NCI-H774 (cell line): ENCODE data around the gene GMPR.
A peak's percentile ranks its signal among the peaks of the same experiment; 100 is the strongest.

Source experiments
- DNase-seq: peaks from one replicate; lab custom pipeline; 2025; lab: John Stamatoyannopoulos, UW

Gene GMPR

GRCh38 chr6:16302721-16303552 is 64.5 kb downstream of the GMPR start:
- DNase-seq, result peak; percentile 18

- DNase-seq, result no peak
These were observed 66.9 kb downstream of the GMPR start for GRCh38 chr6:16305246-16305725.

DNA sequence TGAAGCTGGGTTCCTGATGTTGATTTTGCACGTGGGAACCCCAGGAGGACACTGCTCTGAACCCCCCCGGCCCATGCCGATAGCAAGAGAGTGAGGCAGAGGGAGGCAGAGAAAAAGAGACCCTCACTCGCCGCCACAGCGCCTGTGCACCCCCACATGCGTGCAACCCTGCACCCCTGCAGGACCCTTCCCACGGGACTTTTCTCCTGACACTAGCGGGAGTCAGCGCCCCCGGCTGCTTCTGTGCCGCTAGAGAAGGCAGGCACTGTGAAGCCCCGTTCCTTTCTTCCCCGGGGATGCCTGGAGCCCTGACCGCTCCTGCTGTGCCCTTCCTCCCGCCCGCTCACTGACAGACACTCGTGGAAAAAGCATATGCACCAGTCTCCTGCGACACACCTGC is 67.4 kb downstream of the GMPR start:
- no peak for DNase-seq

DNA sequence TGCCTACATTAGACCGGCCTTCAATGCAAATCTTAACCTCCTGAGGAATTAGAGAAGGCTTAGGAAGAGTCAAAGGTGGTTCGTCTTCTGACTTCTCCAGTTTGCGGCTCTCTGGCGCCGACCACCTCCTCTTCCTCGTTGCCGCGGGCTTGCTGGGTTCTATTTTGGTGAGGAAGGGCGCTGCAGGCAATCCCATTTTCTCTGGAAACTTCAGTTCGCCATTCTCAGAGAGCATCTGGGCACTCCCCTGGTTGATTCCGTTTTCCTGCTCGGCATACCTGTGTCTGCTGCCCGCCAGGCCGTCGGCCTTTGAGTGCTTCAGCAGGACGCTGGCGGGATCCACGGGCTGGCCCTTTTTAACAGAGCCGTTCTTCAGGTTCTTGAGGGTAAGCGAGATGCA is 67.9 kb downstream of the GMPR start:
- DNase-seq, result no peak

DNA sequence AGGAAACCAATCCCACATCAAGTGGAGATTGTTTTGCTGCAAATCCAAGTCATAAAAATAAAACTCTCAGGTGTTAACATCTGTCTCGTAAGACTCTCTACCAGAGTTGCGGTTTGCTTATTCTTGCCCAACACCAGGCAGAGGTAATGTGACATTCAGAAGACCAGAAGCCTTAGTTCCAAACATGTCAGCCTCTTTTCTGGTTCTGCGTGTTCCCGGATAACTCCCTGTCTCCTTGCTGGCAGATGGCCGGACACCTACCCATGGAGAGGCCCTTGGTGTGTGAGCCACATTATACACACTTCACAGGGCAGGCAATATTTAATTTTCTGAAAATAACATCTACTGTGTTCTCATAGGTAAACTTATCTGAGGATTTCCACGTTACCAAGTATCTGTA is 73.4 kb downstream of the GMPR start:
- no peak for DNase-seq

- no peak for DNase-seq
These were observed 75.3 kb downstream of the GMPR start for GRCh38 chr6:16313732-16314131.

- no peak for DNase-seq
These were observed 75.9 kb downstream of the GMPR start for GRCh38 chr6:16314296-16314695.

DNA sequence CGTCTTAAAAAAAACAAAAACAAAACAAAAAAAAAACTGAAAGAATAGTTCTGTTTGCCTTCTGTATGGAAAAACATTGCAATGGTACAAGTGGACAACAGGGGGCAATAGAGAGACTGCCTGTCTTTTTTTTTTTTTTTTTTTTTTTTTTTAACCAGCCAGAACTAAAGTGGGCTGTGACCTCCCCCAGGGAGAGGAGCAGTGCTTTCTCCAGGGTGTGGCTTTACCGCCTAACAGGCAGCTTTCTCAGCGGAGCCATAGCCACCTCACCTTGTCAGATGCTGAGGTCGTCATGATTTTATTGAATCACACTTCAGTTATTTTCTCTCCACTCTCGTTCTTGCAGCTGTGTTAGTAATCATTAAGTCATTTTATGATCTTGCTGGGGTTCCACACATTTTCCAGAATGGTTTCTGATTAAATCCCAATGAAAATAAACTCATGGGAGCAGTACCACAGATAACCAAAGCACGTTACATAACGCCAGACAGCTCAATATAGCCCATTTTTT is 78.4 kb downstream of the GMPR start:
- peak; percentile 19 for DNase-seq

DNA sequence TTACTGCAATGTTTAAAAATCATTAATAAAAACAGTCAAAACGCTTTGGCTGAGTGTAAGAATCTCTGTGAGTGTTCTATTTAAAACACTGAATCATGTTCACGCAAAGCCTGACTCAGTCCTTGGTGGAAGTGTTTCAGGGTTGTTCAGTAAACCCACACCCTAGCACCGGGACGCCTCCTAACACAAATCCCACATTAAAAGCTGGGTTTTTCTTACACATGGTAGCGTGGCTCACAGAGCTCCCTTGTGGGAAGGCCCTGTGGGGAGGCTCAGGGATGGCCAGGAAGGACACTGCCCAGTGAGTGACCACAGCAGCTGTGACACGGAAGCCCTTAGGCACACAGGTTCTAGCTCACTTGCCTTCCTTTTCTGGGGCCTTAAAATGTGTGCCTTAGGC is 80.2 kb downstream of the GMPR start:
- no peak for DNase-seq

DNA sequence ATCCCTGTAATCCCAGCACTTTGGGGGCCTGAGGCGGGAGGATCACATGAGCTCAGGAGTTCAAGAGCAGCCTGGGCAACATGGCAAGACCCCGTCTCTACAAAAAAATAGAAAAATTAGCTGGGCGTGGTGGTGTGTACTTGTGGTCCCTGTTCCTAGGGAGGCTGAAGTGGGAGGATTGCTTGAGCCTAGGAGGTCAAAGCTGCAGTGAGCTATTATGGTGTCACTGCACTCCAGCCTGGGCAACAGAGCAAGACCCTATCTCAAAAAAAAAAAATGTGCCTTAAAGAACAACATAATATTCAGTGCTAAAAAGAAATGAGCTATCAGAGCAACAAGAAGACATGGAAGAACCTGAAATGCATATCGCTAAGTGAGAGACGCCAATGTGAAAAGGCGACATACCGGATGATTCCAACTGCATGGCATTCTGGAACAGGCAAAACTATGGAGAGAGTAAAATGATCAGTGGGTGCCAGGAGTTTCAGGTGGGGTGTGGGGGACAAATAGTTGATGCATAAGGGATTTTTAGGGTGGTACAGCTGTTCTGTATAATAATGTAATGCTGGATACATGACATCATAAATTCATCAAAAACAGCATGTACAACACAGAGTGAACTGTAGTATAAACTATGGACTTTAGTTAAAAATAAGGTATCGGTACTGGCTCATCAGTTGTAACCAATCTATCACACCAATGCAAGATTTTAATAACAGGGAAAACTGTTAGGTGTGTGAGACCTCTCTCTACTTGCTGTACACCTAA is 80.8 kb downstream of the GMPR start:
- DNase-seq, result no peak

DNA sequence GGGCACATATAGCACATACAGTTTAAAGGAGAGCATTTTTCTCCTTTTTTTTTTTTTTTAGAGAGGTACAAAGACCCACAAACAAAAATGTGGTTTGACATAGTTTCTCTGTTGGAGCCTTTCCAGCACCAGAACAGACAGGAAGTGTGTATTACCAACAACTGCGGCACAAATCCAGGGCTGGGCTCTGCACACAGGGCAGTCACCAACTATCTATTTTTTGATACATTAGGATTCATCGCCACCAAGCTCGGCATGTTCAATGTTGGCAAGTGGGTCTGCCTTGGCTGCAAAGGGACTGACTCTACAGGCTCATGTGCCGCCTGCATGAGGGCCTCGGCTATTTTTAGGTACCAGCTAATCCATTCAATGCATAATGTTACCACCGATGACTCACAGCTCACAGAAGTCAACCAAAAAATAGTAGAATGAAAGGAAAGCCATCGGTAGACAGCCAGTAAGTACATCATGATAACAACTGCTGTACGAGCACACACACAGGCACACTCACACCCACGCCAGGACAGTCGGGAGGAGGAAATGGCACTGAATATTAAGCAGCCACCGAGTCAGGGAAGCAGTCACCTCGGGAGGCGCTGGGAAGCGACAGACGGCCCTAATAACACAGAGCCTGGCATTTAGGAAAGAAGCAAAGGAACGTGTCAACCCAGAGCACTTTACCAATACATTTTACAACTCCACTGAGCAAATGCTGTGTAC is 81.6 kb downstream of the GMPR start:
- peak; percentile 75 for DNase-seq

- no peak for DNase-seq
These were observed 82.3 kb downstream of the GMPR start for GRCh38 chr6:16320533-16321340.

DNA sequence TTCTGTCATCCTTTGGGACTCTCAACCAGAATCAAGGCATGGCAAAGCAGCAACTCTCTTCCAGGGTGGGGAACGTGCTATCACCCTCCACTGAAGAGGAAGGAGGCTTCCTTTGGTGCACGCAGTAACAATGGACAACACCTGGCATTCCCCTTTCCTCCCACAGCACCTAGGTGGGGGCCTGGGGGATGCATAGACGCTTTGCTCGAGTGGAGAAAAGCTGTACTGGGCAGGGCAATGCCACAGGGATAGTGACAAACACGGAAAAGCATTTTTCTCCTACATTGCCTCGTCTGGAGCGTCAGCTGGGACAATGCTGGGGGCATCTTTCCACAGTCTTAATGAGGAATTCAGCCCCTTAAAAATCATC is 82.9 kb downstream of the GMPR start:
- no peak for DNase-seq

GRCh38 chr6:16321826-16322225 is 83.4 kb downstream of the GMPR start:
- DNase-seq, result no peak

GRCh38 chr6:16322666-16323312 is 84.4 kb downstream of the GMPR start:
- peak; percentile 86 for DNase-seq

DNA sequence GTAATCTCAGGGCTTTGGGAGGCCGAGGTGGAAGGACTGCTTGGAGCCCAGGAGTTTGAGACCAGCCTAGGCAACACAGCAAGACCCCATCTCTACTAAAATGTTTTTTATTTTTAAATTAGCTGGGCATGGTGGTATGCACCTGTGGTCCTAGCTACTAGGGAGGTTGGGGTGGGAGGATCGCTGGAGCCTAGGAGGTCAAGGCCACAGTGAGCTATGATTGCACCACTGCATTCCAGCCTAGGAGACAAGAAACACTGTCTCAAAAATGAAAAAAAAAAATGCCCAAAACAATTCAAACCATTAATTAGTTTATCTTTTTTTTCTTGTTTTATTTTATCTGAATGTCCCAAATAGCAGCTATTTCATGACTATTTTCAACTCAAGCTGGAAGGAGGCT is 85.8 kb downstream of the GMPR start:
- no peak for DNase-seq

DNA sequence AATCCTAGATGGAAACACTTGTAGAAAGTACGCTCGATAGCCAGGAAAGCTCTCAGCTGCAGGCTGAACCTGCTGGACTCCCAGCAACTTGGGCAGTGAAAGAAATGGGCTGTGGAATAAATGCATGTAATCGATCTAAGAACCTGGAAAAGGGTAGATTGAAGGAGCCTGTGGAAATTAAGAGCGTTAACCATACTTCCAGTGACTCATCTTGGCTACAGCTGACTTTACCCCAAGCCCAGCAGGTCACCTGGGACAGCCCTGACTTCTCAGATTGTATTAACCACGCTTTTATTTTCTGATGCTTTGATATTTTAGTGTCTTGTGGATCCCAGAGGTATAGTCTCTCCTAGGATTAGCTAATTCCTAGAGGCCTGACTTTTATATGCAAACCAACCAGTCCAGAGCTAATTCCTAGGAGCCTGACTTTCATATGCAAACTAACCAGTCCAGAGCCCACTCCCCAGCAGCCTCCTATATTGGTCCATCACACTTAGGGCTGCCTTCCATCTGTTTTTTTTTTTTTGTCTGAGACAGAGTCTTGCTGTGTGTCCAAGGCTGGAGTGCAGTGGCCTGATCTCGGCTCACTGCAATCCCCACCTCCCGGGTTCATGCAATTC is 86.3 kb downstream of the GMPR start:
- DNase-seq, result no peak

GRCh38 chr6:16326531-16326930 is 88.1 kb downstream of the GMPR start:
- no peak for DNase-seq

DNA sequence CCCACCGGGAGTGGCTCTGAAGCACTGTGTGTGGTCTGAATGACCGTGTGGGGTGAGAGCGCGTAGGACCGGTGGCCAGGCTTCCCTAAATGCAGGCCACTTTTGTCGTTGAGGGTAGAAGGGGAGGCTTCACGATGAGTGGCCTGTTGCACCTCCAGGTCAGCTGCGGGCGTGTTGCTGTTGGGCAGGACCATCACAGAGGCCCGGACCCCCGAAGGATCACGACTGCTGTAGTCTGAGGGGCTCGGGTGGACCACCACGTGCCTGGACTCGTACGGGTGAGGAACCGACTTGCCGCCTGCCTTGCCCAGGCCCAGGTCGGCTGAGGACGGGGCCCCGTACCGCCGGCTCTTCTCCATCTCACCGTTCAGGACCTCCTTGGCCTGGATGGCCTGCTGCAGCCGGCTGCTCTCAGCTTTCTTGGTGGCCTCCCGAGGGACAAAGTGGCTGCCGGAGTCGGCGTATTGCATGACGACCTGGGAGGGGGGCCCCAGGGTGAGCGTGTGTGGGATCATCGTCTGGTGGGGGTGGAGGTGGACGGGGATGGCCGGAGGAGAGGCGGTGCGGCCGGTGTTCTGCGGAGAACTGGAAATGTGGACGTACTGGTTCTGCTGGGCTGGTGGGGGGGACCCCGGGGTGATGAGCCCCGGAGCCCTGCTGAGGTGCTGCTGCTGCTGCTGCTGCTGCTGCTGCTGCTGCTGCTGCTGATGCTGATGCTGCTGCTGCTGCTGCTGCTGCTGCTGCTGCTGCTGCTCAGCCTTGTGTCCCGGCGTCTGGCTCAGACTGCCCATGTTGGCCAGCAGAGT is 88.8 kb downstream of the GMPR start:
- no peak for DNase-seq
